Activated CD4-positive, alpha-beta memory T cell treated with anti-CD3 and anti-CD28 coated beads for 36 hours (primary cell): ENCODE results near the gene MIER2. TPM values are rescaled to one million over a fixed set of nuclear protein-coding genes. Genes with fewer than 3 reads are reported as not detected.

Experiments used
- CTCF ChIA-PET: fragments of 350-600 bp; sonication (Branson Sonifier 250); formaldehyde crosslinking; loops from one replicate; lab custom pipeline; 2021; ENCODE audit warnings: antibody characterized with exemption, inconsistent platforms; lab: Charles Lee
- POLR2A ChIA-PET: fragments of 350-600 bp; sonication (Branson Sonifier 250); formaldehyde crosslinking; loops from one replicate; lab custom pipeline; 2021; ENCODE audit warnings: antibody characterized with exemption; lab: Charles Lee
- DNase-seq: peaks from one replicate; pipeline ENCODE4 v3.0.0-alpha.2; 2020
- H3K27ac Mint-ChIP-seq: one replicate; pipeline ENCODE4 v1.8.0; 2021; ENCODE audit warnings: mixed read lengths
- H3K27me3 Mint-ChIP-seq: one replicate; pipeline ENCODE4 v1.8.0; 2021; ENCODE audit warnings: mixed read lengths
- H3K36me3 Mint-ChIP-seq: one replicate; pipeline ENCODE4 v1.8.0; 2021; ENCODE audit warnings: mixed read lengths
- H3K4me1 Mint-ChIP-seq: one replicate; pipeline ENCODE4 v1.8.0; 2021; ENCODE audit warnings: low read depth, mixed read lengths
- H3K4me3 Mint-ChIP-seq: one replicate; pipeline ENCODE4 v1.8.0; 2021; ENCODE audit warnings: mild to moderate bottlenecking, mixed read lengths
- H3K9me3 Mint-ChIP-seq: one replicate; pipeline ENCODE4 v1.8.0; 2021; ENCODE audit warnings: mixed read lengths
- intact Hi-C: fragments of 100-400 bp; cut with micrococcal nuclease; formaldehyde crosslinking; loops from one replicate; pipeline ENCODE4 v1.15.1; 2023
- total RNA-seq, 2 experiments: library from RNA; stranded (reverse); gene quantifications; one replicate each; pipeline ENCODE4 v1.2.3, GENCODE V29; 2021

Gene MIER2
- total RNA-seq, 2 experiments from 2014 or later, result 22.1 to 23.1 TPM

GRCh38 chr19:308471-309205 lies 36.0 kb downstream of the MIER2 start:
- H3K9me3 Mint-ChIP-seq, result no peaks in the 10 kb centered on the region
- intact Hi-C loops, result no loop called here
- H3K36me3 Mint-ChIP-seq, result peaks cover 16% of the 10 kb centered on the region
- no peaks in the 10 kb centered on the region for H3K4me1 Mint-ChIP-seq
- no peak for DNase-seq
- H3K4me3 Mint-ChIP-seq, result no peak overlapping the region
- H3K27ac Mint-ChIP-seq, result no peak overlapping the region
- H3K27me3 Mint-ChIP-seq, result no peaks in the 10 kb centered on the region
- CTCF ChIA-PET, result no interaction called here
- POLR2A ChIA-PET, result no interaction called here

DNA sequence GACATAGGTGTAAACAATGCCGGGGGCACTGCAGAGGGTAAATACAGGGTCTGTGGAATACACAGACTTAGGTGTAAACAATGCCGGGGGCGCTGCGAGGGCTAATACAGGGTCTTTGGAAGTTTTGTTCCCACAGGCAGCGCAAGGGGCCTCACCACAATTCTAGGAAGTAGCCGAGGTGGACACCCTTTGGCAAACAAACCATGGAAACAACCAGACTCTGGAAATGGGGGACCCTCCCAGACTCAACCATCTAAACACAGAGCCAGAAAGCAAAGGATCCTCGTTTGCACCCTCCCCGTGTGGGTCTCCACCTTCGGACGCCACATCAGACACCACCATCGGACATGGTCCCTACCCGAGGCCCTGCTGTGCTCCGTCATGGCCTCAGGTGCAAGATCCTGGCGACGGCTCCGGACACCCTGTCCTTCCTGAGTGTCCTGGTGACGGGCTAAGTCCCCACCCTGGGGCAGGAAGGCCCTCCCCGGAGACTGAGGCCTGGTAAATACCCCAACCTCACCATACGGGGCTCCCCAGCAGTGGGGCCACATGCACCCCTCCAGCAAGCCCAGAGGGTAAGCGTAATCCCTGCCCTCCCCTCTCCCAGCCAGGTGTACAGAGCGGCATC lies 36.7 kb downstream of the MIER2 start:
- Mint-ChIP-seq H3K27ac (no peak overlapping the region), H3K36me3 (peaks cover 16% of the 10 kb centered on the region), H3K9me3 (no peaks in the 10 kb centered on the region), H3K4me3 (no peak overlapping the region), H3K27me3 (no peaks in the 10 kb centered on the region), H3K4me1 (no peaks in the 10 kb centered on the region)
- ChIA-PET POLR2A (no interaction called here), CTCF (no interaction called here)
- DNase-seq, result no peak
- intact Hi-C loops, result no loop called here

DNA sequence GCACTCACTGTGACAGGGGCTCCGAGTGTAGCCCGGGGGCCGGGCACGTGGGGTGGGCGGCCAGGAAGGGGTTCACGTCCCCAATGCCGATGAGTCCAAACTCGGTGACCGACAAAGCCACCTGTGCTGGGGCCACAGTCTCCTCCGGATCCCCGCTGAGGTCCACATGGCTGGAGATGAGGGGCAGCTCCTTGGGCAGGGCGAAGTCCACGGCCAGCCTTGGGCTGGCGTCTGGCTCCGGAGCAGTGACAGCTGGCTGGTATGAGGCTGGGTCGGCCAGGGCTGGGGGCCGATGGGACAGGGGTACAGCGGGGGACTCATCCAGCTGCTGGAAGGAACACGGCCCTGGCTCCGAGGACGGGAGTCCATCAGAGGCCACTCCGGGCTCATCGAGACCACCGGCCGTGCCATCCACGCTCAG lies 37.5 kb downstream of the MIER2 start:
- ChIA-PET CTCF (no interaction called here), POLR2A (no interaction called here)
- intact Hi-C loops, result no loop called here
- no peaks in the 10 kb centered on the region for H3K27me3 Mint-ChIP-seq
- no peak overlapping the region for H3K4me3 Mint-ChIP-seq
- peaks cover 16% of the 10 kb centered on the region for H3K36me3 Mint-ChIP-seq
- H3K9me3 Mint-ChIP-seq, result no peaks in the 10 kb centered on the region
- H3K4me1 Mint-ChIP-seq, result no peaks in the 10 kb centered on the region
- DNase-seq, result no peak
- H3K27ac Mint-ChIP-seq, result no peak overlapping the region

DNA sequence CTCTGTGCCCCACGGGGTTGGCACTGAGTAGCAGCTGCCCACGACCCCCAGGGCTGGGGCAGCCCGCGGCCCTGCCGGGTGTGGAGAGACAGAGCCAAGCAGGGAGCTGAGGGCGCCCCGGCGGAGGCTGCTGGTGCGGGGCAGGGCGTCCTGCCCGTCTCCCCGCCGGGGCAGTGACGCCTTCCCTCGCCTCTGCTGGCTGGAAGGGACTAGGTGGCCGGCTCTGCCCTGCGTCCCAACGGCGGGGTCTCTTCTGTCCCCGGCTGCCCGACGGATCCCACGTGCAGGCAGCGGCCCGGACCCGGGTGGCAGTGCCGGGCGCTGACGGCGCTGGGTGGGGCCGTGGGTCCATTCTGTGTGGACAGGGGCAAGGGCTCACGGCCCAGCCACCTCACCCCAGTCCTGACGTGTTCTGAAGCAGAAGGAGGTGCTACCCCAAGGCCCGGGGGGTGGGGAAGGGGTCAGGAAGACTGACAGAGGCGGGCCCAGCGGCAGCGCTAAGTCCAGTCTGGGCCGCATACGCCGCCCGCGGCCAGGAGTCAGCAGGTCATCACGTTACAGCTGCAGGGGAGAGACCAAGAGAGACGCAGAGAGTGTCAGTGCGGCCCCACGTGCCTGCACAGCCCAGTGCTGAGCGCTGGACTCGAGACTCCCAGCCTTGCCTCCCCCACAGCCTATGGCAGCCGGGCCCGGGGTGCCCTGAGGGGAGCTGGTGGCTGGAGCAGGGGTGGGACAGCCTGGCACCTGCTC lies 38.3 kb downstream of the MIER2 start:
- CTCF ChIA-PET, result no interaction called here
- H3K27ac Mint-ChIP-seq, result no peak overlapping the region
- H3K4me3 Mint-ChIP-seq, result no peak overlapping the region
- no peaks in the 10 kb centered on the region for H3K9me3 Mint-ChIP-seq
- no peak for DNase-seq
- H3K36me3 Mint-ChIP-seq, result peaks cover 13% of the 10 kb centered on the region
- no peaks in the 10 kb centered on the region for H3K27me3 Mint-ChIP-seq
- POLR2A ChIA-PET, result no interaction called here
- no peaks in the 10 kb centered on the region for H3K4me1 Mint-ChIP-seq
- intact Hi-C loops, result no loop called here

DNA sequence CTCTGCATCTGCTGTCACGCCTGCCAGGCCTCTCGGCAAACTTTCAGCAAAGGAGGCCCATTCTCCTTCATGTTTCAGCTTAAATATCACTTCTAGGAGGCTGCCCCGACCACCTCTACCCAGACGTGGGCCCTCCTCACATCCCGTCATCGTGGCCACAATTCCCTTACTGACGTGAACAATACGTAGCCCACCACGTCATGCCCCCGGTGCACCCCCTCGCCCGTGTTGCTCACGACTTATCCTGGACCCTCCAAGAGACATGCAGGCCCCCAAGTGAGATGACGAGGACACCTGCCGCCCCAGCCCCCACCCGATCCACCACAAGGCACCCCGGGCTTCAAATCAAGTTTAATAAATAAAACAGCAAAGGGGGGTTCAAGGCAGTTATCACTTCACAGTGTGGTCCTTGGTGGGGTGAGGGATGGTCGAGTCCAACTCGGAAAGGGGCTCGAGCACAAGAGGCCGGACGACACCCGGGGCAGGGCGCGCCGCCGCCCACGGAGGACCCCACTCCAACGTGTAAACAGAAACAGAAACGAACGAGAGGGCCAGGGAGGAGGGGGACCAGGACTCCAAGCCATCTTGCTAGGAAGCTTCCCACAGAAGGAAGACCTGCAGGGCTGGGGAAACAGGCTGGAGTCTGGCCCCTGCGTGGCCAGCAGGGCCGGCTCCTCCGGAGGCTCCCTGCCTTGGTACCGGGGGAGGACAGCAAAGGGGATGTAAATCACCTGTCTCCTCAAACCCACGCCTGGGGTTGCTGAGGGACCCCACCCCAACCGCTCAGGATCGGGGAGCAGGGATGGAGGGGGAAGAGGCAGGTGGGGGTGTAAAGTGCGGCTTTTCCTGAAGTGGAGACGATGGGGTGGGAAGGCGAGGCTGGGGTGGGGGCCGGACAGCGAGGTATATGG lies 39.1 kb downstream of the MIER2 start:
- DNase-seq, result no peak
- Mint-ChIP-seq H3K27ac (no peak overlapping the region), H3K4me1 (no peaks in the 10 kb centered on the region), H3K27me3 (no peaks in the 10 kb centered on the region), H3K9me3 (no peaks in the 10 kb centered on the region), H3K4me3 (no peak overlapping the region), H3K36me3 (peaks cover 7% of the 10 kb centered on the region)
- ChIA-PET POLR2A (no interaction called here), CTCF (no interaction called here)
- intact Hi-C loops, result no loop called here

GRCh38 chr19:296476-297225 lies 47.9 kb downstream of the MIER2 start:
- H3K36me3 Mint-ChIP-seq, result no peaks in the 10 kb centered on the region
- H3K4me3 Mint-ChIP-seq, result no peak overlapping the region
- no peak for DNase-seq
- intact Hi-C loops, result no loop called here
- peaks cover 8% of the 10 kb centered on the region for H3K4me1 Mint-ChIP-seq
- POLR2A ChIA-PET, result no interaction called here
- CTCF ChIA-PET, result interaction anchor here (0.6 to 1.0 kb wide), 2 partner anchors 23 to 192 kb away, joined by 3 read pairs; no protein-coding TSS in a partner anchor
- no peaks in the 10 kb centered on the region for H3K9me3 Mint-ChIP-seq
- H3K27me3 Mint-ChIP-seq, result peaks cover 36% of the 10 kb centered on the region
- H3K27ac Mint-ChIP-seq, result no peak overlapping the region

DNA sequence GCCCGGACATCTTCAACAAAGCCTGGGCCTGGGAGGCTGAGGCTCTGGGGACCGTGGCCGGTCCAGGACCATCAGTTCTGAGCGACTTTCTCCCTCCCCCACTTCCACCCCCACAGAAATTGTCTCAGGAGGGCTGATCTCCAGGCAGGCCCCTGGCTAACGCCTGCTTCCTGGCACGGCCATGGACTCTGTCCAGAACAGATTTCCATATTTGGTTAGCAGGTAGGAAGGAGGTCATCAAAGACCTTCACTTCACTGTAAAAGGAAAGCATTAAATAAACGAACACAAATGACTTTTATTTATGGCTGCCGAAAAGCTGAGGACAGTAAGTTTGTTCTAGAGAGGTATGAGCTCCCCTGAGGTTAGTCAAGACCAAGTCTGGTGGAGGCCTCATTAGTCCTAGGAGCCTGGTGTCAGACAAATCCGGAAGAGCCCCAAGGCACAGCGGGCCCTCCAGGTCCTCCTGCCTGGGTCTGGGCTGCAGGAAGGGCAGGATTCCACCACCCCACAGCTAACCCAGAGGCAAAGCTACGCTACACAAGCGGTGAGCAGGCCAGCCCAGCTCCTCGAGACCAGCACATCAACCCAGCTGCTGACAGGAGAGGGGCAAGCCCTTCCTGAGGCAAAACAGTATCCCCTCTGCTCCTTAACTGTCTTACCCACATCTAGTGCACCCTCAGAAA lies 48.8 kb downstream of the MIER2 start:
- Mint-ChIP-seq H3K4me1 (peaks cover 8% of the 10 kb centered on the region), H3K4me3 (no peak overlapping the region), H3K27ac (no peak overlapping the region), H3K27me3 (peaks cover 36% of the 10 kb centered on the region), H3K9me3 (no peaks in the 10 kb centered on the region), H3K36me3 (no peaks in the 10 kb centered on the region)
- intact Hi-C loops, result no loop called here
- no peak for DNase-seq
- ChIA-PET CTCF (interaction anchor here (0.6 to 1.2 kb wide), 4 partner anchors 22 to 215 kb away, joined by 3 to 4 read pairs (median 3); no protein-coding TSS in a partner anchor), POLR2A (no interaction called here)

- CTCF ChIA-PET, result interaction anchor here (0.8 to 1.2 kb wide), 5 partner anchors 23 to 216 kb away, joined by 3 to 5 read pairs (median 4); no protein-coding TSS in a partner anchor
- POLR2A ChIA-PET, result no interaction called here
- Mint-ChIP-seq H3K4me3 (no peak overlapping the region), H3K9me3 (no peaks in the 10 kb centered on the region), H3K27ac (no peak overlapping the region), H3K36me3 (no peaks in the 10 kb centered on the region), H3K4me1 (peaks cover 12% of the 10 kb centered on the region), H3K27me3 (peaks cover 39% of the 10 kb centered on the region)
- peak; percentile 56 for DNase-seq
- intact Hi-C loops, result no loop called here
Observed at GRCh38 chr19:294946-295686, 49.5 kb downstream of the MIER2 start.

DNA sequence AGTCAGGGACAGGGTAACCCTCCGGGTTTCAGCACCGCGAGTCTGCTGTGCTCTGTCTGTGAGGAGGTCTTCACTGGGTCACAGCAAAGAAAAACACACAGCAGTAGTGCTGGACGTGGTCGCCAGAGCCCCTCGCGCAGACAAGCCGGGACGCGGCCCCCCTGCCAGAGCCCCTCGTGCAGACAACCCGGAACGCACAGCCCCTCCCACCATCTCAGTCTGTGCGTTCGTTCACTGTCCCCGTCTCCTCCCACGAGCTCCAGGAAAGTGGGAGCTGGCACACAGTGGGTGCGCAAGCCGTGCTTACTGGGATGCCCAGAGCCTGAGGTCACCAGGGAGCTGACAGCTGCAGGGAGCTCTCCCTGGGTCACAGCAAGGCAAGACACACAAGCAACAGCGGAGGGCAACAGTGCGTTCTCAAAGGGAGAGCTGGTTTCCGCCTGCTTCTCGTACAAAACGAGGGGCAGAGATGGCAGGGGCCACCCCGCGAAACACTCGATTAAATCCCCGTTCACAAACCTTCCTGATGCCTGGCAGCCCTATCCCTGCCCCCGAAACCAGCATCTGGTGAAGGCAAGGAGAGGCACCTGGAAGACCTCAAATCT lies 50.2 kb downstream of the MIER2 start:
- CTCF ChIA-PET, result interaction anchor here (0.9 to 1.2 kb wide), 4 partner anchors 22 to 216 kb away, joined by 3 to 5 read pairs (median 4); no protein-coding TSS in a partner anchor
- H3K4me3 Mint-ChIP-seq, result no peak overlapping the region
- no peaks in the 10 kb centered on the region for H3K36me3 Mint-ChIP-seq
- H3K4me1 Mint-ChIP-seq, result peaks cover 14% of the 10 kb centered on the region
- H3K9me3 Mint-ChIP-seq, result no peaks in the 10 kb centered on the region
- no peak for DNase-seq
- H3K27me3 Mint-ChIP-seq, result peaks cover 44% of the 10 kb centered on the region
- POLR2A ChIA-PET, result no interaction called here
- no peak overlapping the region for H3K27ac Mint-ChIP-seq
- intact Hi-C loops, result no loop called here
